Hippocampal formation (tissue), 2 donors: ENCODE measurements around the gene OSBPL9.
"Not testable (repeated sequence)": the region's sequence is repeated elsewhere in the genome, so short reads cannot be mapped to it uniquely, and the experiment has no call there.

ENCODE experiments used
- DNase-seq, 2 donors: peaks; one replicate each; lab custom pipeline; 2025; lab: John Stamatoyannopoulos, UW

The OSBPL9 gene

GRCh38 chr1:51636764-51637522, 20.1 kb downstream of the OSBPL9 start:
- no peak for DNase-seq

GRCh38 chr1:51638350-51638749, 21.5 kb downstream of the OSBPL9 start:
- DNase-seq: no peak

- DNase-seq: no peak
Measured at GRCh38 chr1:51639694-51640093, 22.8 kb downstream of the OSBPL9 start.

GRCh38 chr1:51641096-51641495, 24.2 kb downstream of the OSBPL9 start:
- no peak for DNase-seq

GRCh38 chr1:51642739-51643142, 25.8 kb downstream of the OSBPL9 start:
- no peak for DNase-seq

GRCh38 chr1:51643362-51643761, 26.5 kb downstream of the OSBPL9 start:
- no peak for DNase-seq

GRCh38 chr1:51644020-51644419, 27.1 kb downstream of the OSBPL9 start:
- DNase-seq: no peak

- no peak for DNase-seq
Measured at GRCh38 chr1:51644533-51645197, 27.8 kb downstream of the OSBPL9 start.

GRCh38 chr1:51646592-51646991, 29.7 kb downstream of the OSBPL9 start:
- not testable (repeated sequence) for DNase-seq

GRCh38 chr1:51648180-51649109, 31.6 kb downstream of the OSBPL9 start:
- DNase-seq: no peak

GRCh38 chr1:51649593-51650091, 32.8 kb downstream of the OSBPL9 start:
- DNase-seq: no peak

- no peak for DNase-seq
Measured at GRCh38 chr1:51650198-51650597, 33.3 kb downstream of the OSBPL9 start.

- no peak for DNase-seq
Measured at GRCh38 chr1:51651552-51651942, 34.7 kb downstream of the OSBPL9 start.

GRCh38 chr1:51652599-51652998, 35.7 kb downstream of the OSBPL9 start:
- DNase-seq: no peak

GRCh38 chr1:51653127-51653526, 36.2 kb downstream of the OSBPL9 start:
- no peak for DNase-seq

- DNase-seq: no peak
Measured at GRCh38 chr1:51654000-51654399, 37.1 kb downstream of the OSBPL9 start.

GRCh38 chr1:51656374-51656773, 39.5 kb downstream of the OSBPL9 start:
- DNase-seq: no peak

- DNase-seq: no peak
Measured at GRCh38 chr1:51660580-51660979, 43.7 kb downstream of the OSBPL9 start.

GRCh38 chr1:51661081-51661518, 44.2 kb downstream of the OSBPL9 start:
- no peak for DNase-seq

- no peak for DNase-seq
Measured at GRCh38 chr1:51663105-51663504, 46.2 kb downstream of the OSBPL9 start.

GRCh38 chr1:51663721-51664120, 46.8 kb downstream of the OSBPL9 start:
- no peak for DNase-seq
